Panc1 (cell line): ENCODE measurements around the gene WIF1. TPM values are rescaled to one million over a fixed set of nuclear protein-coding genes. Genes with fewer than 3 reads are reported as not detected.

Experiments used
- ATAC-seq: fragments of 200-7000 bp; cut with Tn5 transposase; 2 replicates; pipeline ENCODE4 v1.9.1; 2020; ENCODE audit warnings: mild to moderate bottlenecking, moderate library complexity
- BruUV-seq: library from RNA; stranded (reverse); fragments of 400-500 nt; replicated peaks from 2 replicates; lab custom pipeline; 2021; lab: Mats Ljungman, UMichigan
- CTCF ChIA-PET: fragments of 300-600 bp; sonication (Branson Sonifier 250); formaldehyde crosslinking; loops from one replicate; lab custom pipeline; 2022; ENCODE audit warnings: antibody characterized with exemption; lab: Charles Lee
- POLR2A ChIA-PET: fragments of 300-600 bp; sonication (Branson Sonifier 250); formaldehyde crosslinking; loops from one replicate; lab custom pipeline; 2022; ENCODE audit warnings: antibody characterized with exemption; lab: Charles Lee
- DNase-seq: peaks from one replicate; pipeline ENCODE4 v3.0.0-alpha.2; 2010; ENCODE audit warnings: low read depth, low spot score
- H3K27ac ChIP-seq: 2 replicates; pipeline ENCODE4 v1.5.1; 2011; ENCODE audit warnings: mild to moderate bottlenecking, low read length, inconsistent platforms
- H3K27me3 ChIP-seq: fragments of 200-500 bp; sonication (Bioruptor generic); 2 replicates; pipeline ENCODE4 v1.6.0; 2014; ENCODE audit warnings: low read length, inconsistent platforms; ENCODE audit not compliant: control insufficient read depth, insufficient read depth
- H3K36me3 ChIP-seq: fragments of 200-500 bp; sonication (Bioruptor generic); 2 replicates; pipeline ENCODE4 v1.5.1; 2014; ENCODE audit warnings: inconsistent platforms, mild to moderate bottlenecking, low read length, moderate library complexity; ENCODE audit not compliant: control insufficient read depth, insufficient read depth
- H3K4me1 ChIP-seq: 2 replicates; pipeline ENCODE4 v1.5.1; 2011; ENCODE audit warnings: inconsistent platforms, mild to moderate bottlenecking, low read length, moderate library complexity; ENCODE audit not compliant: control insufficient read depth, insufficient read depth
- H3K4me3 ChIP-seq, 2 experiments: 2 replicates each; pipeline ENCODE4 v1.5.1; 2011 to 2012; ENCODE audit warnings: low read depth in 2 of 2, low read length in 2 of 2, mild to moderate bottlenecking in 2 of 2, inconsistent platforms in 1 of 2, moderate library complexity in 1 of 2
- H3K9me3 ChIP-seq: fragments of 200-500 bp; sonication (Bioruptor generic); 2 replicates; pipeline ENCODE4 v1.5.1; 2014; ENCODE audit warnings: low read depth, mild to moderate bottlenecking, inconsistent platforms, low read length, moderate library complexity; ENCODE audit not compliant: control insufficient read depth, insufficient read depth
- POLR2AphosphoS5 ChIP-seq: IDR thresholded peaks from 2 replicates; pipeline ENCODE4 v1.6.1; 2012; ENCODE audit warnings: mild to moderate bottlenecking, low read depth, low read length, moderate library complexity
- SIN3A ChIP-seq: IDR thresholded peaks from 2 replicates; pipeline ENCODE4 v1.6.1; 2012; ENCODE audit warnings: low read depth, mild to moderate bottlenecking, low read length, moderate library complexity, borderline replicate concordance; ENCODE audit not compliant: insufficient read depth
- TCF7L2 ChIP-seq: IDR thresholded peaks from 2 replicates; pipeline ENCODE4 v1.6.1; 2011; ENCODE audit warnings: mild to moderate bottlenecking, low read depth, low read length, inconsistent platforms
- in situ Hi-C: cut with HindIII; loops from 2 replicates; pipeline ENCODE4 v1.10.0; 2016; ENCODE audit warnings: low sequenced_read_pairs, low pct_unique_long_range_greater_than_20kb
- intact Hi-C: fragments of 100-400 bp; cut with micrococcal nuclease; formaldehyde crosslinking; loops from one replicate; pipeline ENCODE4 v1.10.0; 2022; ENCODE audit not compliant: unreplicated experiment
- total RNA-seq: library from RNA; stranded (reverse); gene quantifications from one replicate; pipeline ENCODE4 v1.2.1, GENCODE V29; 2021; ENCODE audit not compliant: unreplicated experiment
- TF ChIP-seq, protein P1 (sequence below): fragments of 450-650 bp; IDR thresholded peaks from 2 replicates; pipeline ENCODE4 v1.5.1; 2017; ENCODE audit warnings: mild to moderate bottlenecking
- TF ChIP-seq, protein P2 (sequence below), 2 experiments: IDR thresholded peaks; 2 replicates each; pipeline ENCODE4 v1.6.1; 2011 to 2012; ENCODE audit warnings: low read depth in 2 of 2, control low read depth in 1 of 2, low read length in 1 of 2, mild to moderate bottlenecking in 1 of 2, moderate library complexity in 1 of 2; ENCODE audit not compliant: insufficient read depth in 1 of 2

The WIF1 gene
- total RNA-seq, 1 experiment from 2014 or later: not detected

DNA sequence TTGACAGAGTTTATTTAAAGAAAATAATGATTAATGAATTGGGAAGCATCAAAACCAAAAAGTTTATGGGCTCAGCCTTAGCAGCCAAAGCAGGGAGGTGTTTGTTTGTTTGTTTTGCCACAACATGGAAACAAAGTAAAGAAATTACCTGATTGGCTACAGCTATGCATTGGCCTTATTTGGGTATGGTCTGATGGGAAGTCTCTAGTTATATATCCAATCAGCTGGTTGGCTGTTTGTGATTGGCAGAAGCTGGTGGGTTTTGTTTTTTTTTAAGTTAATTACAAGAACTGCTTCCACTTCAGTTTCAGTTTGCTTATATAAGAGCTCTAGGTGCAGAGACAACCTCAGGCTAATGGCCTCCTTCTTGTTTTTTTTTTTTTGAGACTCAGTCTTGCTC is 43.7 kb upstream of the WIF1 start:
- TF ChIP-seq POLR2AphosphoS5 (no peak), SIN3A (no peak), TCF7L2 (no peak)
- TF ChIP-seq, protein P1, sequence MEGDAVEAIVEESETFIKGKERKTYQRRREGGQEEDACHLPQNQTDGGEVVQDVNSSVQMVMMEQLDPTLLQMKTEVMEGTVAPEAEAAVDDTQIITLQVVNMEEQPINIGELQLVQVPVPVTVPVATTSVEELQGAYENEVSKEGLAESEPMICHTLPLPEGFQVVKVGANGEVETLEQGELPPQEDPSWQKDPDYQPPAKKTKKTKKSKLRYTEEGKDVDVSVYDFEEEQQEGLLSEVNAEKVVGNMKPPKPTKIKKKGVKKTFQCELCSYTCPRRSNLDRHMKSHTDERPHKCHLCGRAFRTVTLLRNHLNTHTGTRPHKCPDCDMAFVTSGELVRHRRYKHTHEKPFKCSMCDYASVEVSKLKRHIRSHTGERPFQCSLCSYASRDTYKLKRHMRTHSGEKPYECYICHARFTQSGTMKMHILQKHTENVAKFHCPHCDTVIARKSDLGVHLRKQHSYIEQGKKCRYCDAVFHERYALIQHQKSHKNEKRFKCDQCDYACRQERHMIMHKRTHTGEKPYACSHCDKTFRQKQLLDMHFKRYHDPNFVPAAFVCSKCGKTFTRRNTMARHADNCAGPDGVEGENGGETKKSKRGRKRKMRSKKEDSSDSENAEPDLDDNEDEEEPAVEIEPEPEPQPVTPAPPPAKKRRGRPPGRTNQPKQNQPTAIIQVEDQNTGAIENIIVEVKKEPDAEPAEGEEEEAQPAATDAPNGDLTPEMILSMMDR: no peak
- TF ChIP-seq, protein P2, sequence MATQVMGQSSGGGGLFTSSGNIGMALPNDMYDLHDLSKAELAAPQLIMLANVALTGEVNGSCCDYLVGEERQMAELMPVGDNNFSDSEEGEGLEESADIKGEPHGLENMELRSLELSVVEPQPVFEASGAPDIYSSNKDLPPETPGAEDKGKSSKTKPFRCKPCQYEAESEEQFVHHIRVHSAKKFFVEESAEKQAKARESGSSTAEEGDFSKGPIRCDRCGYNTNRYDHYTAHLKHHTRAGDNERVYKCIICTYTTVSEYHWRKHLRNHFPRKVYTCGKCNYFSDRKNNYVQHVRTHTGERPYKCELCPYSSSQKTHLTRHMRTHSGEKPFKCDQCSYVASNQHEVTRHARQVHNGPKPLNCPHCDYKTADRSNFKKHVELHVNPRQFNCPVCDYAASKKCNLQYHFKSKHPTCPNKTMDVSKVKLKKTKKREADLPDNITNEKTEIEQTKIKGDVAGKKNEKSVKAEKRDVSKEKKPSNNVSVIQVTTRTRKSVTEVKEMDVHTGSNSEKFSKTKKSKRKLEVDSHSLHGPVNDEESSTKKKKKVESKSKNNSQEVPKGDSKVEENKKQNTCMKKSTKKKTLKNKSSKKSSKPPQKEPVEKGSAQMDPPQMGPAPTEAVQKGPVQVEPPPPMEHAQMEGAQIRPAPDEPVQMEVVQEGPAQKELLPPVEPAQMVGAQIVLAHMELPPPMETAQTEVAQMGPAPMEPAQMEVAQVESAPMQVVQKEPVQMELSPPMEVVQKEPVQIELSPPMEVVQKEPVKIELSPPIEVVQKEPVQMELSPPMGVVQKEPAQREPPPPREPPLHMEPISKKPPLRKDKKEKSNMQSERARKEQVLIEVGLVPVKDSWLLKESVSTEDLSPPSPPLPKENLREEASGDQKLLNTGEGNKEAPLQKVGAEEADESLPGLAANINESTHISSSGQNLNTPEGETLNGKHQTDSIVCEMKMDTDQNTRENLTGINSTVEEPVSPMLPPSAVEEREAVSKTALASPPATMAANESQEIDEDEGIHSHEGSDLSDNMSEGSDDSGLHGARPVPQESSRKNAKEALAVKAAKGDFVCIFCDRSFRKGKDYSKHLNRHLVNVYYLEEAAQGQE (IDR thresholded peaks at IDR 0.05; ENCODE audit: insufficient read depth in 1 of 2, low read depth in 2 of 2, low read length in 1 of 2): no peak
- BruUV-seq: no TSS peak
- DNase-seq (no peak), ATAC-seq (no peak)
- in situ Hi-C loops: no loop called here
- Histone ChIP-seq H3K4me1 (no peaks in the 10 kb centered on the region), H3K9me3 (no peaks in the 10 kb centered on the region), H3K36me3 (no peaks in the 10 kb centered on the region; the same call in 1 of the 2 replicates), H3K27me3 (peaks cover 14% of the 10 kb centered on the region; the same call in 1 of the 2 replicates), H3K4me3 (no peak overlapping the region), H3K27ac (no peak overlapping the region)
- ChIA-PET POLR2A (no interaction called here), CTCF (no interaction called here)
- intact Hi-C loops: no loop called here

DNA sequence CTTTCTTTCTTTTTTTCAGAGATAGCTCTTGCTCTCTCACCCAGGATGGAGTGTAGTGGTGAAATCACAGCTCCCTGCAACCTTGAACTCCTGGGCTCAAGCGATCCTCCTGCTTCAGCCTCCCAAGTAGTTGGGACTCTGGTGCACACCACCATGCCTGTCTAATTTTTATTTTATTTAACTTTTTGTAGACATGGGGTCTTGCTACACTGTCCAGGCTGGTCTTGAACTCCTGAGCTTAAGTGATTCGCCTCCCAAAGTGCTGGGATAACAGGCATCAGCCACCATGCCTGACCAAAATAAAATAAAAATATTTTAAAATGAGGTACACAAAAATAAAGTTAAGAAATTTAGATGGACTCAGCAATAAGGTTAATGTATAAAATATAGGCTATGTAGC is 43.1 kb upstream of the WIF1 start:
- ChIA-PET POLR2A (no interaction called here), CTCF (no interaction called here)
- in situ Hi-C loops (no loop called here), intact Hi-C loops (no loop called here)
- Histone ChIP-seq H3K27ac (no peak overlapping the region), H3K4me3 (no peak overlapping the region), H3K27me3 (peaks cover 16% of the 10 kb centered on the region; the same call in 1 of the 2 replicates), H3K9me3 (no peaks in the 10 kb centered on the region), H3K36me3 (no peaks in the 10 kb centered on the region), H3K4me1 (no peaks in the 10 kb centered on the region)
- DNase-seq (no peak), ATAC-seq (no peak)
- BruUV-seq: no TSS peak
- TF ChIP-seq POLR2AphosphoS5 (no peak), SIN3A (no peak), TCF7L2 (no peak)
- TF ChIP-seq, protein P1: no peak
- TF ChIP-seq, protein P2 (IDR thresholded peaks at IDR 0.05; ENCODE audit: insufficient read depth in 1 of 2, low read depth in 2 of 2, low read length in 1 of 2): no peak
